CD4-positive, alpha-beta T cell treated with Interleukin-1 beta for 1 hour (primary cell): ENCODE measurements around the gene NIPSNAP3A.

ENCODE experiments used
- DNase-seq, 2 donors: peaks; one replicate each; pipeline ENCODE4 v3.0.0-alpha.2; 2020 to 2022

Gene NIPSNAP3A

DNA sequence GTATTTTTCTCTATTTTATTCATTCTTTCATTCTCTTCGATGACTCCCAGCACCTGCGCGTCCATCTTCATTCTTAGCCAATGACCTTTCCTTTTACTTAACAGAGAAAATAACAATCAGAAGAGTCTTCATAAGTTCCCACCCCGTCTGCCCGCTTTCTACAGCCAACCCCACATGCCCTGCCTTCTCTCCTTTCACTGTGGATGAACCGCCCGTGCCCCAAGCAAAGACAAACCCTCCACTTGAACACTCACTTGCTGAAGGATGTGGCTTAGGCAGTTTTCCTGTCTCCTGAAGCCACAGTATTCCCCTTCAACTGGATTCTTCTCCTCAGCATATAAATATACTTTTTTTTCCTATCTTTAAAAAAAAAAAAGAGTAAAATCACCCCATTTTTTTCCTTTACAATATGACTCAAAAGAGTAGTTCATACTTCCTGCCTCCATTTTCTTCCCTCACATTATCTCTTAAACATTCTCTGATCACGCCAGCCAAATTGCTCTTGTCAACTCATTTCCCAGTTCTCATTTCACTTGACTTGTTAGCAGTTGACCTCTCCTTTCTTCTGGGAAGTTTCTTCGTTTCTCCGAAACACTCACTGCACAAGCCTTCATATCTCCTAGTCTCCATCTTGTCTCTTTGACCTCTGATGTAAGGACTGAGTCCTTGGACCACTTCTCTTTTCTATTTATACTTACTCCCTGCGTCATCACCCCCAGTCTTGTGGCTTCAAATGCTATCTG, 27.5 kb downstream of the NIPSNAP3A start:
- DNase-seq, result peak in 1 of 2 donors; percentile 51

- DNase-seq, result no peak
Observed at GRCh38 chr9:104775574-104775936, 28.1 kb downstream of the NIPSNAP3A start.

GRCh38 chr9:104775976-104776375, 28.5 kb downstream of the NIPSNAP3A start:
- DNase-seq, result no peak

GRCh38 chr9:104776797-104777196, 29.3 kb downstream of the NIPSNAP3A start:
- no peak for DNase-seq

GRCh38 chr9:104778802-104779201, 31.3 kb downstream of the NIPSNAP3A start:
- no peak for DNase-seq

- DNase-seq, result no peak
Observed at GRCh38 chr9:104779334-104779733, 31.9 kb downstream of the NIPSNAP3A start.

GRCh38 chr9:104779946-104780535, 32.6 kb downstream of the NIPSNAP3A start:
- DNase-seq, result peak in 1 of 2 donors; percentile 6

DNA sequence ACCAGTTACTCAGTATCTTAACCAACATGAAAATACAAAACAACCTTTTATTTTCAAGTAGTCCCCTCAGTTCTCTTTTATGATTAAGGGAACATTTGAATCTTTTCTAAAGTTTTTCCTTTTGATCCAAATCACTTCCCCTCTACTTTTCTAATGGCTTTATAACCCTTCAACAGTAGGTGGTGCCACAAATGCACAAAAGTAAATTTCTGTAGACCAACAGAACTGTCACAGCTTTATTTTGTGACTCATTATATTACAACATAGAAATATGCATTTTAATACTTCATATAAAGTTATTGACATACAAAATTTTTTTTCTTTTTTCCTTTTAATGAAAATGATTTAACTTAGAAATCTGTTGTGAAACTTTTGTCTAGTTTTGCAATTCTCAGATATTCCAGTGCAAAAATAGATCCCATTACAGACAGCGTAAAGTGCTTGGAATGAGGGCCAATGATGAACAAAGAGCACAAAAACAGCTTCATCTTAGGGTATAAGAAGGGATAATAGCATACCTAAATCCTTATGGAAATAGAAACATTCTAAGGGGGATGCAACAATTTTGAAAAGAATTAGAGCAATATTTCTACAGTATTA, 33.4 kb downstream of the NIPSNAP3A start:
- DNase-seq, result peak in 1 of 2 donors; percentile 5

GRCh38 chr9:104783588-104783987, 36.1 kb downstream of the NIPSNAP3A start:
- DNase-seq, result no peak

GRCh38 chr9:104784098-104784497, 36.6 kb downstream of the NIPSNAP3A start:
- DNase-seq, result no peak

GRCh38 chr9:104786293-104786692, 38.8 kb downstream of the NIPSNAP3A start:
- no peak for DNase-seq

DNA sequence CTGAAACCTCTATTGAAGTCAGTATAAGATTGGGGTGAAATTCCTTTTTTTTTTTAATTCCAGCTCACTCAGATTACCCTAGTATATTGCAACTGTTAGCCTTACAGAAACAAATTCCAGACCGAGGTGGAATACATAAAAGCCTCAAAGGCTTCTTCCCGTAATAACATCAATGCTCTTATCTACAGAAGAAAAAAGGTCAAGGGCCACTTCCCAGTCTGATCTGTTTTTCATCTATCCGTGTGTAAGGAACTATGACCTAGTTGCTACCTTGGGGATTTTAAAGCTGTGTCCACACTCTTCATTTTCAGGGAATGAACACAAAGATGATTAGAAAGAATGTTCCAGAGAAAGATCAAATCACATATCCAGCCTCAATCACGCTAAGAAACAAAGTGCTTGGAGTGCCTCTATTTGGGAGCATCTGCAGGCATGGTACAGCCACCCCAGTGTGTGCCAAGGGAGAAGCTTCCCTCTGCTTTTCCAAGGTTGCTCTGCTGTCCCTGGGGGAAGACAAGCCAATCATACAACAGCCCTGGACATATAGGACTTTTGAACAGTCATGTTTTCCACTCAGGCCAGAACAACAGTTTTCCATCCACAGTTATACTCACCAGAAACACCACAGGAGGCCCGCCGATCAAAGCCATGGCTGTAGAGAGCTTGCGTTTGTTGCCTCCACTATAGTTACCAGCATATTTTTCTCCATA, 40.0 kb downstream of the NIPSNAP3A start:
- DNase-seq, result no peak

GRCh38 chr9:104788251-104788650, 40.8 kb downstream of the NIPSNAP3A start:
- DNase-seq, result no peak

GRCh38 chr9:104794070-104794469, 46.6 kb downstream of the NIPSNAP3A start:
- DNase-seq, result no peak

DNA sequence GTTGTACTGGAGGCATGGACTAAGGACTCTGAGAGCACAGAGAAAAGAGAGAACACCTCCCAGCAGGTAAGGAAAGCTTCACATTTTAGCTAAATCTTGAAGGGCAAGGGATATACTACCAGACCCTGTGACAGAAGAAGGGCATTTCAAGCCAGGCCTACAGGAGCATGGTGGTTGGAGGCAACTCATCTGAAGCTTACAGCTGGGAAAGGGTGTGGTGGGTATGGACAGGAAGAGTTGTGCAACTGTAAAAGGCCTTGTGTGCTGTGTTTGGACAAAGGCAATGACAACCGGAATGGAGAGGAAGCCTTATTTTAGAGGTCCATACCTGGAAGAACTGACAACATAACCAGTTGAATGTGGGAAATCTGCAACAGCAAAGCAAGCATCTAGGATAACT, 47.6 kb downstream of the NIPSNAP3A start:
- no peak for DNase-seq

GRCh38 chr9:104795857-104796256, 48.4 kb downstream of the NIPSNAP3A start:
- no peak for DNase-seq

DNA sequence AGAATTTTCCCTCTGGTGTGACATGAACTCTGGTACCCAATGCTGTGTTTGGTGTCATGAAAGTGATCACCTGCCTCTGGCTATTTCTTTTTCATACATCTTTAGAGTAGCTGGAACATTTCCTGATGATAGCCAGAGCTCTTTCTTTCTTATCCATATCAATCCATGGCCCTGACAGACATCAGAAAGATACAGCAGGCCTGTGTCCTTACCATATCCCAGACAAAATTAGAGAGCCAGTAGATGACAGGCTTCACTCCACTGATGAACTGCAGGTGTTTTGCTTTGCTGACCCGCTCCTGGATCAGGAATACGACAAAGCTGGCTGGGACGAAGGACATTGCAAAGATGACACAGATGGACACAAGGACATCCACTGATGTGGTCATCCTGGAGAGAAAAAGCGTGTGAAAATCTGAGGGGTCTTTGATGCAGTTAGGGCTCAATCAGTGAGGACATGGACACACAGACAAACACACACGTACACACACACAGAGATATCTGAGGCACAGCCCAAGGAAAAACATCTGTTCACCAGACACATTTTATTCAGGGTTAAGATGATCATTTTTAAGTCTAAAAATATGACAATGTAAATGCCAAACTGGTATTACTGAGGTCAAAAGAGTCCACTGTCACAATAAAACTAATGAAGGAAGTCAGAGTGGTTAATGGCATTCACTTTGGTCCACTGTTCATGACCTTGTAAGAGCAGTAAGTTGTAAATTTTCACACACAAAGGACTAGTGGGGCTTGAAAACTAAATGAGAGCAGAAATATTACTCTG, 50.9 kb downstream of the NIPSNAP3A start:
- DNase-seq, result no peak

DNA sequence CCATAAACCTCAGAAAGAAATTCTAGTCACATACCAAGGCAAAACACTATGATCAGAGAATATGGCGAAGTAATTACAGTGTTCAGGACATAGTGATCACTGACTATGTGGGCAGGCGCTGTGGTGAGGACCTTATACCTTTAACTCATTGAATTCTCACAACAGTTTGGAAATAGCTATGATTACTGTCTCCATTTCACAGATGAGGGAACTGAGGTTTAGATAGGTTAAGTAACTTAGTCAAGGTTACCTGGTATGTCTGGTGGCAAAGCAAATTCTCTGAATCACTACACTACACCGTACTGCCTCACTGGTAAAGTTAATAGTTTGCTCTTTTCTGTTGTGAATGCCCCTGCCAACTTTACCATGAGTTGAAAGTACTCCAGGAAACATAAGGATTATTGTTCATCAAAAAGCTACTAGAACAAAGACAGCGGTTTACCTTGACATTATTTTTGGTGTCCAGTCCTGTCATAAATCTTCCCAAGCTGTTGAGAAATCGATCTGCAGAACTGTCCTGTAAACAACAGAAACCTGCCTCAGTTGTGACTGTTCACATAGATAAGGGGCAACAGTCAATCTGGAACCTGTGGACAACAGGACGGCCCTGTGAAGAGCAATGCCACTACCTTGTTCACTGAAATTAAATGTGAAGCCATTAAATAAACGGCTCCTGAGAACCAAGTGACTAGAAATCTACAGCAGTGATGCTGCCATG, 52.7 kb downstream of the NIPSNAP3A start:
- DNase-seq, result no peak

DNA sequence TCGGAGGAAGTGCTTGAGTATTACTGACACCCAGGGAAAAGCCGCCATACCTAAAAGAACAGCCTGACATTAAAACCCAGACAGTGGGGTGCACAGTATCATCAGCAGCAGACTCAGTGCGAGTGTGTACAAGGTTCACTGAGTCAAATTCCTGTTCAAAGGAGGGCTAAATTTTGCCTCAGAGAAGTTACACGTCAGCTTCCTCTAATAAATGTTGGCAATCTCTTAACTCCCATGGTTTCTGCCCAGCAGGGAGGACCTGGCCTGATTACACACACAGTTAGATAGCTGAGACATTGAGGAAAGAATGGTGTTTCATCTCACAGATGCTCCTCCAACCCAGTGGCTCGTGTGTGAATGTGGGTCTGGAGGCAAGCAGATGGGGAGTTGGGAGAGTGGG, 54.6 kb downstream of the NIPSNAP3A start:
- DNase-seq, result no peak

- no peak for DNase-seq
Observed at GRCh38 chr9:104802906-104803305, 55.4 kb downstream of the NIPSNAP3A start.

- DNase-seq, result no peak
Observed at GRCh38 chr9:104805441-104805840, 58.0 kb downstream of the NIPSNAP3A start.

DNA sequence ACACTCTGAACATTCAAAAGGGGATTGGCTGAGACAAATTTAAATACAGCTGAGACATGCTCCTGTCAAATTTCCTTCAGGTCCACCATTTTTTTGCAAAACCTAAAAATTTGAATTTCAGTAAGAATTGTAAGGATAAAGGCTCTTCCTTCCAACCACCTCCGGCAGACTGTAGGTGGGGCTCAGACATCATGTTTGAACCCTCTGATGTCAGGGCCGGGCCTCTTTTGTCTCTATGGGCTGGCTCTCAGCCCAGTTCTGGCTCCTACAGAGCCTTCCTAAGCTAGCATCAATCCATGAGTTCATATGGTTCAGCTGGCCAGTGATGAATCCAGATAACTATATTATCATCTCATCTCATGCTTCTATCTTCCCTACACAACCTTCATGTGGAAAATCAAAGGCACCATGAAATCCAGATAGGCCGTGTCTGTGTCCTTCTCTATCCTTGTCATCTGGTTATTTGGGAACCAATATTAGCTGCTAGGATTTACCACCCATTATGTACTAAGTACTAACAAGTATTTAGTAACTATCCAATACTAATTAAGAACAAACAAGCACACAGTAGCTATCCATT, 60.6 kb downstream of the NIPSNAP3A start:
- DNase-seq, result no peak
